Testis (tissue), 3 donors: ENCODE data around the gene FMOD. TPM values are rescaled to one million over a fixed set of nuclear protein-coding genes. Genes with fewer than 3 reads are reported as not detected.
"Not testable (repeated sequence)": the region's sequence is repeated elsewhere in the genome, so short reads cannot be mapped to it uniquely, and the experiment has no call there.

ENCODE experiments used
- DNase-seq: peaks from one replicate; pipeline ENCODE4 v3.0.0-alpha.2; 2019
- H3K27ac ChIP-seq, 2 donors: fragments of 200-600 bp; sonication (generic); one replicate each; pipeline ENCODE4 v1.5.1; 2019
- H3K27me3 ChIP-seq: fragments of 200-600 bp; sonication (generic); one replicate; pipeline ENCODE4 v1.5.1; 2019
- H3K36me3 ChIP-seq: fragments of 200-600 bp; sonication (generic); one replicate; pipeline ENCODE4 v1.5.1; 2017; ENCODE audit warnings: low read depth; ENCODE audit errors: missing control alignments
- H3K4me1 ChIP-seq: fragments of 200-600 bp; sonication (generic); one replicate; pipeline ENCODE4 v1.5.1; 2019
- H3K4me3 ChIP-seq, 2 donors: fragments of 200-600 bp; sonication (generic); one replicate each; pipeline ENCODE4 v1.5.1; 2017 to 2019
- H3K9me3 ChIP-seq: fragments of 200-600 bp; sonication (generic); one replicate; pipeline ENCODE4 v1.5.1; 2017
- POLR2A ChIP-seq: fragments of 450-650 bp; IDR thresholded peaks from one replicate; pipeline ENCODE4 v1.6.1; 2017; ENCODE audit warnings: antibody characterized with exemption, mild to moderate bottlenecking, moderate library complexity
- WGBS, 2 donors: methylation state at CpG; one replicate each; pipeline ENCODE4 v1.1.5; 2018; 5-methylcytosine and 5-hydroxymethylcytosine counted together
- intact Hi-C: fragments of 100-400 bp; cut with DNase I; formaldehyde crosslinking; loops from one replicate; pipeline ENCODE4 v1.15.1; 2023; ENCODE audit warnings: low total_unique reads
- polyA plus RNA-seq: library from polyadenylated mRNA; stranded (reverse); fragments of 350-450 nt; fragmentation: Illumina TruSeq; extraction: RNeasy Lipid Tissue Mini Kit (QIAGEN cat#74804); gene quantifications from one replicate; pipeline ENCODE4 v1.2.3, GENCODE V29; 2014; ENCODE audit warnings: low read depth, low replicate concordance; ENCODE audit not compliant: insufficient read depth
- total RNA-seq, 2 donors: library from RNA; depleted of rRNA; stranded (reverse); fragments of >200 nt; gene quantifications; one replicate each; pipeline ENCODE4 v1.2.3, GENCODE V29; 2016
- TF ChIP-seq, protein P1 (sequence below), 3 experiments: fragments of 450-650 bp in 2 of 3; fragments of 200-600 bp in 1 of 3; sonication (generic) in 1 of 3; IDR thresholded peaks; one replicate each; pipeline ENCODE4 v1.5.1; 2016 to 2019; ENCODE audit warnings: antibody characterized with exemption in 3 of 3, mild to moderate bottlenecking in 2 of 3, moderate library complexity in 1 of 3

FMOD gene
- total and polyA plus RNA-seq, 3 donors from 2014 or later, result 5.2 to 26.4 (median 9.5) TPM

DNA sequence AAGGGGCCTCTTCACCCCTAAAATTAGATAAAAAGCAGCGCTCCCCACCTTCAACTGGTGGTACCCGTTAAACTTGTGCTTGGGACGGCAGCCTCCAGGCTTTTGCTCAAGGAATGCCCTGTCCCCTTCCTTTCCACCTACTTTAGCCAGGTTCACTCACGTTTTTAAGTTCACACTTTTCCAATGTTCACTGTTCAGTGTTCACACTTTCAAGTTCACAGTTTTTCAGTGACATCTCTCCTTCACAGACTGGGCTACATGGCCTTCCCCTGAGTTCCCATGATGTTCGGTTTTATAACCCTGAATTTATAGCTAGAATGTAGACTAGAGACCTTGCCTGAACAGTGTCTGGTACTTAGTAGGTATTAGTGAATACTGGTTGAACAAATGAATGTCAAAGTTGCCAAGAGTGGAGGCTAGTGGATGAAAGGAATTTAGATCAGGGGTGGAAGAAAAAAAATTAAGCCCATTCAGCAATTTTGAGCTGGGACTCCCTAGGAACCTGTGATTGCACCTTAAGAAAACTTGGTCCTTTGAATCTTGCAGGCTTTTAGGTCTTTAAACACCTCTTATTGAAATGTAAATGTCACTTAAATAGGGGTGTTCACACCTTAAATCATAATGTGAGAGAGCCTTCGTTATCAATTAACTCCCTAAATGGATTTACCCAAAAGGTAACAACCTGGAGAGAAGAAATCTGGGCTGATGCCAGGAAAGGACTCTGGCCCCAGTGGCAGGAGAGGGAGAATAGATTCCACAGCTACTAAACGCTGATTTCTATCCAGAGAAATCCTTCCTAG is 33.3 kb downstream of the FMOD start:
- H3K27me3 ChIP-seq, result no peaks in the 10 kb centered on the region
- no peaks in the 10 kb centered on the region for H3K9me3 ChIP-seq
- no peak for DNase-seq
- no peak overlapping the region for H3K27ac ChIP-seq
- H3K36me3 ChIP-seq, result no peaks in the 10 kb centered on the region
- 81 to 90% methylated on average over 7 of the region's 7 CpGs for WGBS, 2 donors
- intact Hi-C loops, result no loop called here
- no peak overlapping the region for H3K4me3 ChIP-seq
- no peak for TF ChIP-seq POLR2A
- TF ChIP-seq, protein P1, sequence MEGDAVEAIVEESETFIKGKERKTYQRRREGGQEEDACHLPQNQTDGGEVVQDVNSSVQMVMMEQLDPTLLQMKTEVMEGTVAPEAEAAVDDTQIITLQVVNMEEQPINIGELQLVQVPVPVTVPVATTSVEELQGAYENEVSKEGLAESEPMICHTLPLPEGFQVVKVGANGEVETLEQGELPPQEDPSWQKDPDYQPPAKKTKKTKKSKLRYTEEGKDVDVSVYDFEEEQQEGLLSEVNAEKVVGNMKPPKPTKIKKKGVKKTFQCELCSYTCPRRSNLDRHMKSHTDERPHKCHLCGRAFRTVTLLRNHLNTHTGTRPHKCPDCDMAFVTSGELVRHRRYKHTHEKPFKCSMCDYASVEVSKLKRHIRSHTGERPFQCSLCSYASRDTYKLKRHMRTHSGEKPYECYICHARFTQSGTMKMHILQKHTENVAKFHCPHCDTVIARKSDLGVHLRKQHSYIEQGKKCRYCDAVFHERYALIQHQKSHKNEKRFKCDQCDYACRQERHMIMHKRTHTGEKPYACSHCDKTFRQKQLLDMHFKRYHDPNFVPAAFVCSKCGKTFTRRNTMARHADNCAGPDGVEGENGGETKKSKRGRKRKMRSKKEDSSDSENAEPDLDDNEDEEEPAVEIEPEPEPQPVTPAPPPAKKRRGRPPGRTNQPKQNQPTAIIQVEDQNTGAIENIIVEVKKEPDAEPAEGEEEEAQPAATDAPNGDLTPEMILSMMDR (IDR thresholded peaks at IDR 0.05), result no peak
- peaks cover 7% of the 10 kb centered on the region for H3K4me1 ChIP-seq

DNA sequence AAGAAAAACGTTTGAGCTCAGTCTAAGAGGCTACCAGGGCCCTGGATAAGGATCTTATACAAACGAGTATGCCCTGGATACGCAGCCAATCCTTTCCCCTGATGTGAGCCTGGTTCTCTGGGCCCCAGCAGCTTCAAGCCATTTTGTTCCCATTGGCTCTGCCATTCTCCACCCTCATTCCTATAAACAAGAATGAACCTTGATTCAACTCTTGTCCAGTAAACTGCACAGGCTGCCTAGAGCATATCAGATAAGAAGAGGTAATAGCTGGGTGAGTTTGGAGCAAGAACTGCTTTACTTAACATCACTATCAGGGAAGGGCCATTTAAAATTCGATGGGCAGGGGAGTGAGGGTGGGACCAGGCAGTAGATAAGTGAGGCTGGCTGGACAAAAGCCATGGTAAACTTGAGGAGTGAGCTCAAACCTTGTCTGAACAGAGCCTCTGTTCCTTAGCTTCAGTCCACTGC is 34.3 kb downstream of the FMOD start:
- 26 to 41% methylated on average over 4 of the region's 4 CpGs for WGBS, 2 donors
- H3K4me1 ChIP-seq, result peaks cover 7% of the 10 kb centered on the region
- no peaks in the 10 kb centered on the region for H3K36me3 ChIP-seq
- H3K27me3 ChIP-seq, result no peaks in the 10 kb centered on the region
- no peak for DNase-seq
- H3K4me3 ChIP-seq, result no peak overlapping the region
- intact Hi-C loops, result no loop called here
- no peaks in the 10 kb centered on the region for H3K9me3 ChIP-seq
- H3K27ac ChIP-seq, result peak overlapping the region in 1 of 2 donors; percentile 27
- TF ChIP-seq, protein P1 (IDR thresholded peaks at IDR 0.05), result no peak
- no peak for TF ChIP-seq POLR2A

DNA sequence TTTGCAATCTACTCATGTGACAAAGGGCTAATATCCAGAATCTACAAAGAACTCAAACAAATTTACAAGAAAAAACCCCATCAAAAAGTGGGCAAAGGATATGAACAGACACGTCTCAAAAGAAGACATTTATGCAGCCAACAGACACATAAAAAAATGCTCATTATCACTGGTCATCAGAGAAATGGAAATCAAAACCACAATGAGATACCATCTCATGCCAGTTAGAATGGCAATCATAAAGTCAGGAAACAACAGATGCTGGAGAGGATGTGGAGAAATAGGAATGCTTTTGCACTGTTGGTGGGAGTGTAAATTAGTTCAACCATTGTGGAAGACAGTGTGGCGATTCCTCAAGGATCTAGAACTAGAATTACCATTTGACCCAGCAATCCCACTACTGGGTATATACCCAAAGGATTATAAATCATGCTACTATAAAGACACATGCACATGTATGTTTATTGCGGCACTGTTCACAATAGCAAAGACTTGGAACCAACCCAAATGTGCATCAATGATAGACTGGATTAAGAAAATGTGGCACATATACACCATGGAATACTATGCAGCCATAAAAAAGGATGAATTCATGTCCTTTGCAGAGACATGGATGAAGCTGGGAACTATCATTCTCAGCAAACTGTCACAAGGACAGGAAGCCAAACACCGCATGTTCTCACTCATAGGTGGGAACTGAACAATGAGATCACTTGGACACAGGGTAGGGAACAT is 36.7 kb downstream of the FMOD start:
- H3K27me3 ChIP-seq, H3K27ac ChIP-seq, H3K9me3 ChIP-seq, H3K4me1 ChIP-seq, DNase-seq, H3K36me3 ChIP-seq, intact Hi-C loops, H3K4me3 ChIP-seq: not testable (repeated sequence)
- WGBS, 2 donors, result 89 to 96% methylated on average over 4 of the region's 4 CpGs

DNA sequence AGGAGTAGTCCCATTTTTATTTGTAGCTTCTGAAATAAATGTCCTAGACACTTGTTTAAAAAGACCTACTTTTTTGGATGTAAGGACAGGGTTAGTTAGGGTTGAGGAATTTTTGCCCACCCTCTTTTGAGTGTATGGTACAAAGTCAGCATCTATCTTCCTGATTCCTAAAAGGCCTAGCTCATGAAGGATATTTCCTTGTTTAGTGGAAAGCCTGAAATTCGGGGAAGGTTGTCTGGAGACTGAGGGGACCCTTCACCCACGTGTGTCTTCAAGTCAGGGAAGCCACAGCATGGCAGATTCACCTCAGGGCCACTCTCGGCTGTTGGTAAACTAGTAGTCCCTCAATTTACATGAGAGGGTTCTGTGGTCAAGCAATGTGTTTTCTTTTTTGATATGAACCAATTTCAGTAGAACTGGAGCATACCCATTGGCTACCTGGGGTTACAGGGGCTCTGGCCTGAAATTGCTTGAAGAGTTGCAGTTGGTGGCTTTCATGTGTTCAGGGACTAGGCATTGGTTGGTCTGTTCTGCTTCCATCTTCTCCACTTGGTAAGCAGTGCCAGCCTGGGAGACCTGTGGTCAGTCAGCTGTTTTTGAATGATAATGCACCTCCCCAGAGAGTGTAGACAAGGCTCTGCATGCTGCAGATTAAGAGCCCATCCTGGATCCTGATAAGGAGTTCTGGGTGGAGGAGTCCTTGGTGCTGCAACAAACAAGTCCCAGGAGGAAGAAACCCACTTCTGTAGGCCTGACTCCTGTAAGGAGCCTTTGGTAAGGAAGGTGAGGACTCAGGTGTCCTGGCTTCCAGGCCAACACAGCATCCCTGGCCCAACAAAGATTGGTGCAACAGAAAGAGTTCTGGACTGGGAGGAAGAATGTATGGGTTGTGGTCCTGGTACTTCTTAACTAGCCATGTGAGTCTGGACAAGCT is 39.3 kb downstream of the FMOD start:
- Histone ChIP-seq H3K27ac (no peak overlapping the region), H3K9me3 (no peaks in the 10 kb centered on the region), H3K27me3 (no peaks in the 10 kb centered on the region), H3K4me1 (peaks cover 18% of the 10 kb centered on the region), H3K4me3 (no peak overlapping the region), H3K36me3 (no peaks in the 10 kb centered on the region)
- intact Hi-C loops, result no loop called here
- no peak for DNase-seq
- WGBS, 2 donors, result 92 to 97% methylated on average over 3 of the region's 3 CpGs
- TF ChIP-seq, protein P1 (IDR thresholded peaks at IDR 0.05), result no peak
- TF ChIP-seq POLR2A, result no peak

DNA sequence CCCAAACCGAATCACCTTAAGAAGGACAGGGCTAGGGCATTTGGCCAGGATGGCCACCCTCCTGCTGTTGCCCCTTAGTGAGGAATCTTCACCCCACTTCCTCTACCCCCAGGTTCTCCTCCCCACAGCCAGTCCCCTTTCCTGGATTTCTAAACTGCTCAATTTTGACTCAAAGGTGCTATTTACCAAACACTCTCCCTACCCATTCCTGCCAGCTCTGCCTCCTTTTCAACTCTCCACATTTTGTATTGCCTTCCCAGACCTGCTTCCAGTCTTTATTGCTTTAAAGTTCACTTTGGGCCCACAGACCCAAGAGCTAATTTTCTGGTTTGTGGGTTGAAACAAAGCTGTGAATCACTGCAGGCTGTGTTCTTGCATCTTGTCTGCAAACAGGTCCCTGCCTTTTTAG is 42.0 kb downstream of the FMOD start:
- TF ChIP-seq, protein P1 (IDR thresholded peaks at IDR 0.05), result no peak
- intact Hi-C loops, result no loop called here
- 86 to 100% methylated on average over 1 of the region's 1 CpG for WGBS, 2 donors
- Histone ChIP-seq H3K27me3 (no peaks in the 10 kb centered on the region), H3K9me3 (no peaks in the 10 kb centered on the region), H3K36me3 (no peaks in the 10 kb centered on the region), H3K4me1 (peaks cover 23% of the 10 kb centered on the region), H3K27ac (no peak overlapping the region), H3K4me3 (no peak overlapping the region)
- DNase-seq, result no peak
